ENCODE data around the gene JOSD2. TPM values are rescaled to one million over a fixed set of nuclear protein-coding genes. Genes with fewer than 3 reads are reported as not detected.

The JOSD2 gene
- total RNA-seq, 2 experiments from 2014 or later: 17.2 to 17.9 TPM

DNA sequence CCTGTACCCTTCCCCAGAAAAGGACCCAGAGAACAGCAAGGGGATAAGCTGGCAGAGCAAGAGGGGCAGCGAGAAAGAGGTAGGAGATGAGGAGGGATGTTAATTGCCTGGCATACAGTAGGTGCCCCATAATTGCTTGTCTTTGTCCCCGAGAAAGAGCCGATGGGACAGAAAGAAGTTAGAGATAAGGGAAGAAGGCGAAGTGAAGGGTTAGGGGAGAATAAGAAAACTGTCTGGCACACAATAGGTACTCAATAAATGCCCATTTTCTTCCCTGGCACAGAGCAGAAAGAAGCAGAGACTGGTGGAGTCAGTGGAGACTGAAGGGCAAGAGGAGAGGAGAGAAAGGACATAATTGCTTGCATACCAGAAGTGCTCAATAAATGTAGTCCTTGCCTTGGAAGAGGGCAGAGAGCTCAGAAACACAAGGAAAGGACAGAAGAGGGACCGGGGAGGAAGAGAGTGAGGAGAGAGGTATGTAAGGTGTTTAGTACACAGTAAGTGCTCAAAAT, 15.9 kb downstream of the JOSD2 start:
- Mint-ChIP-seq H3K27me3 (ENCODE audit: low read depth) (peaks cover 3% of the 10 kb centered on the region), H3K4me1 (ENCODE audit: low read depth) (peaks cover 22% of the 10 kb centered on the region), H3K36me3 (ENCODE audit: low read depth) (peaks cover 1% of the 10 kb centered on the region), H3K27ac (no peak overlapping the region), H3K9me3 (no peaks in the 10 kb centered on the region), H3K4me3 (no peak overlapping the region)
- intact Hi-C loops (cut with micrococcal nuclease): no loop called here
- DNase-seq: no peak
- CTCF ChIA-PET: no interaction called here

- Mint-ChIP-seq H3K27ac (no peak overlapping the region), H3K4me1 (ENCODE audit: low read depth) (peaks cover 25% of the 10 kb centered on the region), H3K27me3 (ENCODE audit: low read depth) (peaks cover 3% of the 10 kb centered on the region), H3K9me3 (no peaks in the 10 kb centered on the region), H3K4me3 (no peak overlapping the region), H3K36me3 (ENCODE audit: low read depth) (peaks cover 4% of the 10 kb centered on the region)
- DNase-seq: no peak
- CTCF ChIA-PET: no interaction called here
- intact Hi-C loops (cut with micrococcal nuclease): no loop called here
Observed at GRCh38 chr19:50494186-50495019, 16.6 kb downstream of the JOSD2 start.

DNA sequence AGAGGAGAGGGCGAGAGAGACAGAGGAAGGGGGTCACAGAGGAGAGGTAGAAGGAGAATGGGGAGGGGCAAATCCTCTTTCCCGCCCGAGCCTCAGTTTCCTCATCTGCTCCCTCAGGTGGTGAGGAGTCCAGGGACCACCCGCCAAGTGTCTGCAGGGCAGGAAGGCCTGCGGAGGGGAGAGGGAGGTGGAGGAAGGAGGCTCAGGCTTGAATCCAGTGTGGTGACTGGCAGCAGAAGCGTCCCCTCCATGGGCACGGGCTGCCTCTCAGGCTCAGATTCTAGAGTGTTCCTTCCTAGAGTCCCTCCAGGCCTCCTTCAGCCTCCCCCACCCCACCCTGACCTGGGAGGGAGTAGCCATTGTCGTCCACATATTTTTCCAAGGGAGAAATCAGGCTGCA, 17.8 kb downstream of the JOSD2 start:
- Mint-ChIP-seq H3K36me3 (ENCODE audit: low read depth) (peaks cover 5% of the 10 kb centered on the region), H3K27me3 (ENCODE audit: low read depth) (peaks cover 3% of the 10 kb centered on the region), H3K4me1 (ENCODE audit: low read depth) (peaks cover 29% of the 10 kb centered on the region), H3K4me3 (no peak overlapping the region), H3K27ac (no peak overlapping the region), H3K9me3 (no peaks in the 10 kb centered on the region)
- DNase-seq: no peak
- intact Hi-C loops (cut with micrococcal nuclease): no loop called here
- CTCF ChIA-PET: no interaction called here

- CTCF ChIA-PET: no interaction called here
- peak; percentile 64 for DNase-seq
- H3K4me3 Mint-ChIP-seq: no peak overlapping the region
- H3K36me3 Mint-ChIP-seq (ENCODE audit: low read depth): peaks cover 5% of the 10 kb centered on the region
- H3K27me3 Mint-ChIP-seq (ENCODE audit: low read depth): peaks cover 3% of the 10 kb centered on the region
- H3K9me3 Mint-ChIP-seq: no peaks in the 10 kb centered on the region
- intact Hi-C loops (cut with micrococcal nuclease): no loop called here
- H3K4me1 Mint-ChIP-seq (ENCODE audit: low read depth): peaks cover 31% of the 10 kb centered on the region
- no peak overlapping the region for H3K27ac Mint-ChIP-seq
Observed at GRCh38 chr19:50492303-50493052, 18.5 kb downstream of the JOSD2 start.

DNA sequence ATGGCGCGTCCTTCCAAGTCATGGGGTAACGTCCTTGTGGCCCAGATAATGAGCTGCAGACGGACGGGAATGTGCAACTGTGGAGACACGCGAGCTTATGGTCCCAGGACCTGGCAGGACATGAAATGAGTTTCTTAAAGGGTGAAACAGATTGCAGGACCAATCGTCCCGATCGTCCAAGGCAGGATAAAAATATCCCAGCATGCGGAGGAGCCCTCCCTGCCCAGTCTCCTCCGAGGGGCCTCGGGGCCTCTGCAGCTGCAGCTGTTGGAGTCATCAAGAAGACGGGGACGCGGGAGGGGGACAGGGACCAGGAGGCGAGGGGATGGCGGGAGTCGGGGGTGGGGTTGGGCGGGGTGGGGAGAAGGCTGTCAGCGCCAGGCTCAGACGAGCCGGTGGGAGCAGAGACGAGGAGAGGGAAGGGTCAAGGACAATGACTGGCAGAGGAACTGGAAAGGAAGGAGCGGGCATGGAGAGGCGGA, 20.0 kb downstream of the JOSD2 start:
- intact Hi-C loops (cut with micrococcal nuclease): no loop called here

DNA sequence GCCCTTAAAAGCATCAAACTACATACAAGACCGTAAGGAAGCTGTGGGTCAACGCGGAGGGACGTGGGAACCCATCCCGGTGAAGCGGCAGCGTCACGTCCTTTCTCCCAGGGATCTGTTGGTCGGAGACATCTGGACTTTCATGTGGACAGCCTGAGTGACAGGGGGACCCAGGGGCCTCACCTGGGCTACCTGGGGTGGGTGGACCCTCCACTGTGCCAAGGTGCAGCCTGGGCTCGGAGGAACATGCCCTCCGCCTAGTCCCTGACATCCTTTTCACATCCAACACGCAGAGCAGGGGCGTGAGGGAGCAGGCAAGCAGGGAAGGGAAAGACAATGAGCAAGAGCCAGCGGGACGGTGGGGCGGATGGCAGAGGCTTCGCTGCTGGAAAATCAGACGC, 20.6 kb downstream of the JOSD2 start:
- peaks cover 35% of the 10 kb centered on the region for H3K4me1 Mint-ChIP-seq (ENCODE audit: low read depth)
- H3K4me3 Mint-ChIP-seq: no peak overlapping the region
- peaks cover 17% of the 10 kb centered on the region for H3K36me3 Mint-ChIP-seq (ENCODE audit: low read depth)
- CTCF ChIA-PET: interaction anchor here (1.4 kb wide), 1 partner anchor 66 kb away, joined by 3 read pairs; no protein-coding TSS in a partner anchor
- intact Hi-C loops (cut with micrococcal nuclease): no loop called here
- DNase-seq: no peak
- H3K27ac Mint-ChIP-seq: no peak overlapping the region
- peaks cover 5% of the 10 kb centered on the region for H3K9me3 Mint-ChIP-seq
- peaks cover 3% of the 10 kb centered on the region for H3K27me3 Mint-ChIP-seq (ENCODE audit: low read depth)

More for the DNA sequence above, 20.0 kb downstream of the JOSD2 start:
- Mint-ChIP-seq H3K36me3 (ENCODE audit: low read depth) (peaks cover 12% of the 10 kb centered on the region), H3K4me1 (ENCODE audit: low read depth) (peaks cover 35% of the 10 kb centered on the region), H3K9me3 (peaks cover 4% of the 10 kb centered on the region), H3K4me3 (no peak overlapping the region), H3K27me3 (ENCODE audit: low read depth) (peaks cover 3% of the 10 kb centered on the region), H3K27ac (no peak overlapping the region)
- CTCF ChIA-PET: interaction anchor here (1.4 kb wide), 1 partner anchor 65 kb away, joined by 3 read pairs; no protein-coding TSS in a partner anchor
- DNase-seq: no peak

- Mint-ChIP-seq H3K4me3 (no peak overlapping the region), H3K4me1 (ENCODE audit: low read depth) (peaks cover 35% of the 10 kb centered on the region), H3K9me3 (peaks cover 5% of the 10 kb centered on the region), H3K36me3 (ENCODE audit: low read depth) (peaks cover 18% of the 10 kb centered on the region), H3K27me3 (ENCODE audit: low read depth) (peaks cover 3% of the 10 kb centered on the region), H3K27ac (no peak overlapping the region)
- DNase-seq: no peak
- intact Hi-C loops (cut with micrococcal nuclease): no loop called here
- CTCF ChIA-PET: interaction anchor here (1.4 to 2.4 kb wide), 2 partner anchors 67 kb away, joined by 3 to 8 read pairs; no protein-coding TSS in a partner anchor
Observed at GRCh38 chr19:50489461-50490011, 21.5 kb downstream of the JOSD2 start.

DNA sequence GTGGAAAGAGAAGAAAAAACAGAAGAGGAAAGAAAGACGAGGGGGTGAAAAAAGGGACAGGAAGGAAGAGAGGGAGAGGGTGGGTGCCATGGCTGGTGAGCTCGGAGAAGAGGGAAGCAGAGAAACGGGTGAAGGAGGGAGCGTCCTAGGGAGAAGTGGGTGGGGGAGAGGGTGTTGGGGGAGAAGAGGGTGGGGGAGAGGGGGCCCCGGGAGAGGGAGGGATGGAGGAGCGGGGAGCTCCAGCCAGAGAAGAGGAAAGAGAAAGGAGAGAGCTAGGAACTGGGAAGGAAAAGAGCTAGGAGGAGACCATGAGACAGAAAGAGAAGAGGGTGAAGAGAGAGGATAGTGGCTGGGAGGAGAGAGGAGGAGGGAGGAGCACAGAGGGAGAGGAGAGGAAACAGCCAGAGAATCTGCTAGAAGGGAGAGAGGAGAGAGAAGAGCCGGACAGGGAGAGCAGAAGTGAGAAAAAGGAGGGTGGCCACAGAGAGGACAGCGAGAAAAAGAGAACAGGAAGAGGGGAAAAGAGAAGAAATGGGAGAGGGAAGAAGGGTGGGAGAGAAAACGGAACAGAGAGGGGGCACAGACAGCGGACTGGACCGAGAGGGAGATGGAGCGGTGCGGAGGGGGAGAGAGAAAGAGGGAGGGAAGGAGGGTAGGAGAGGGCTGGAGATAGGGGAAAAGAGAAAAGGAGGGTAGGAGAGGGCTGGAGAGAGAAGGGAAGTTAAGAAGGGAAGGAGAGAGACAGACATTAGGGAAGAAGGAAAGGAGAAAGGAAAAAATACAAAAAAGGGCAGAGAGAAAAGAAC, 22.4 kb downstream of the JOSD2 start:
- no peak for DNase-seq
- H3K36me3 Mint-ChIP-seq (ENCODE audit: low read depth): peaks cover 18% of the 10 kb centered on the region
- no peak overlapping the region for H3K4me3 Mint-ChIP-seq
- H3K27ac Mint-ChIP-seq: no peak overlapping the region
- H3K9me3 Mint-ChIP-seq: peaks cover 5% of the 10 kb centered on the region
- peaks cover 3% of the 10 kb centered on the region for H3K27me3 Mint-ChIP-seq (ENCODE audit: low read depth)
- H3K4me1 Mint-ChIP-seq (ENCODE audit: low read depth): peaks cover 35% of the 10 kb centered on the region
- intact Hi-C loops (cut with micrococcal nuclease): no loop called here
- CTCF ChIA-PET: interaction anchor here (0.9 to 2.4 kb wide), 3 partner anchors 9 to 121 kb away, joined by 4 to 8 read pairs (median 5); no protein-coding TSS in a partner anchor

- CTCF ChIA-PET: interaction anchor here (0.5 to 2.4 kb wide), 6 partner anchors 8 to 293 kb away, joined by 3 to 8 read pairs (median 4); no protein-coding TSS in a partner anchor
- Mint-ChIP-seq H3K27me3 (ENCODE audit: low read depth) (peaks cover 3% of the 10 kb centered on the region), H3K4me1 (ENCODE audit: low read depth) (peaks cover 30% of the 10 kb centered on the region), H3K9me3 (peaks cover 5% of the 10 kb centered on the region), H3K36me3 (ENCODE audit: low read depth) (peaks cover 18% of the 10 kb centered on the region), H3K27ac (no peak overlapping the region), H3K4me3 (no peak overlapping the region)
- intact Hi-C loops (cut with micrococcal nuclease): no loop called here
- peak; percentile 75 for DNase-seq
Observed at GRCh38 chr19:50486823-50487515, 24.0 kb downstream of the JOSD2 start.

DNA sequence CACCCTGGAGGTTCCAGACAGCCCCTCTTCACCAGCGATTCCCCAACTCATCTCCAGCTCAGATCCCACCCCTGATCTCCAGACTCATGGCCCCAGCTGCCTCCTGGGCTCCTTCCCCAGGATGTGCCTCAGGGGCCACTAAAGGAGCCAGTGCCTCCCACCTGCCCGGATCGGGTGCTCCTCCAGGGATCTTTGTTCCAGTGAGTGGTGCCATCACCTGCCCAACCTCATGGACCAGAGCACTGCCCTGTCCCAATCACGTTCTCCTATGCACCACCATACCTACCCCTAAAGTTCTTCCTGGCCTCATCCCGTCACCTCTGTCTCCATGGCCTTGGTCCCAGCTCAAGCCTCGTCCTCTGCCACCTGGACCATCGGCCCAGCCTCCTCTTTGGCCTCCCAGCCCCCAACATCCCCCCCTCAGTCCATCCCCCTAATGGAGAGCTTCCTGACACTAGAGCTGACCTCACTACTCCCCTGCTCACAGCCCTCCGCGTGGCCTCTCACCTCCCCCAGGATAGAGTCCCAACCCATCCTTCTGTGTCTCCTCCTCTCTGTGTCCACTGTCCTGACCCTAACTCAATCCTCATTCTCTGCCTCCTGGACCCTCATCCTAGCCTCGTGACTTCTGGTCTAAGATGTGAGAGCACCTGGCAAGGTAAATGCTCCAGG, 25.6 kb downstream of the JOSD2 start:
- intact Hi-C loops (cut with micrococcal nuclease): no loop called here
- CTCF ChIA-PET: interaction anchor here (1.8 kb wide), 1 partner anchor 71 kb away, joined by 4 read pairs; no protein-coding TSS in a partner anchor
- no peak overlapping the region for H3K4me3 Mint-ChIP-seq
- no peaks in the 10 kb centered on the region for H3K27me3 Mint-ChIP-seq (ENCODE audit: low read depth)
- DNase-seq: no peak
- peaks cover 21% of the 10 kb centered on the region for H3K36me3 Mint-ChIP-seq (ENCODE audit: low read depth)
- peaks cover 5% of the 10 kb centered on the region for H3K9me3 Mint-ChIP-seq
- H3K27ac Mint-ChIP-seq: no peak overlapping the region
- peaks cover 16% of the 10 kb centered on the region for H3K4me1 Mint-ChIP-seq (ENCODE audit: low read depth)

DNA sequence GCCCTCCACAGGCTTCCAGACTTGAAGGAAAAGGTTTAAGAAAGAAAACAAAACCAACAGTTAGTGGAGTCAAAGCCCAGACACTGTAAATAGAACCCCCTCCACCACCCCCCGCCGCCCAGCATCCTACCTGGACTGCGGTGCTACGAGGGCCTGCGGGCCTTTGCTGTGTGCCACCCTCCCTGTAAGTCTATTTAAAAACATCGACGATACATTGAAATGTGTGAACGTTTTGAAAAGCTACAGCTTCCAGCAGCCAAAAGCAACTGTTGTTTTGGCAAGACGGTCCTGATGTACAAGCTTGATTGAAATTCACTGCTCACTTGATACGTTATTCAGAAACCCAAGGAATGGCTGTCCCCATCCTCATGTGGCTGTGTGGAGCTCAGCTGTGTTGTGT, 28.1 kb downstream of the JOSD2 start:
- intact Hi-C loops (cut with micrococcal nuclease): no loop called here
- DNase-seq: no peak
- Mint-ChIP-seq H3K27ac (no peak overlapping the region), H3K36me3 (ENCODE audit: low read depth) (peaks cover 22% of the 10 kb centered on the region), H3K4me3 (no peak overlapping the region), H3K4me1 (ENCODE audit: low read depth) (peaks cover 17% of the 10 kb centered on the region), H3K9me3 (peaks cover 5% of the 10 kb centered on the region), H3K27me3 (ENCODE audit: low read depth) (no peaks in the 10 kb centered on the region)
- CTCF ChIA-PET: no interaction called here

Data from activated naive CD4-positive, alpha-beta T cell treated with anti-CD3 and anti-CD28 coated beads for 36 hours (primary cell).